ENCODE results near the gene PKNOX2.

- TF ChIP-seq CTCF (IDR thresholded peaks at IDR 0.05) (no peak), POLR2A (IDR thresholded peaks at IDR 0.05) (no peak), EP300 (IDR thresholded peaks at IDR 0.05) (no peak), POLR2AphosphoS5 (IDR thresholded peaks at IDR 0.05) (no peak)
Measured at GRCh38 chr11:125378571-125378970, 214.0 kb downstream of the PKNOX2 start.

Measured in sigmoid colon (tissue), 4 donors.